SK-N-SH treated with all-trans-retinoic acid at 6 μM for 48 hours (cell line): ENCODE measurements around the gene MED27.
"Not testable (repeated sequence)": the region's sequence is repeated elsewhere in the genome, so short reads cannot be mapped to it uniquely, and the experiment has no call there.

Experiments used
- BACH2 ChIP-seq: fragments of 250-450 bp; sonication (Bioruptor Pico); IDR thresholded peaks from 2 replicates; pipeline ENCODE4 v1.9.0; 2021; ENCODE audit warnings: mild to moderate bottlenecking, borderline replicate concordance
- CSDC2 ChIP-seq: fragments of 250-450 bp; sonication (Bioruptor Pico); IDR thresholded peaks from 2 replicates; pipeline ENCODE4 v1.5.0; 2020; ENCODE audit warnings: mild to moderate bottlenecking, moderate library complexity
- GLIS3 ChIP-seq: fragments of 250-450 bp; sonication (Bioruptor Pico); IDR thresholded peaks from 2 replicates; pipeline ENCODE4 v1.5.0; 2020; ENCODE audit warnings: mild to moderate bottlenecking, moderate library complexity
- ISL1 ChIP-seq: fragments of 250-450 bp; sonication (Bioruptor Pico); IDR thresholded peaks from 2 replicates; pipeline ENCODE4 v2.1.2; 2022; ENCODE audit warnings: mild to moderate bottlenecking, moderate library complexity
- PATZ1 ChIP-seq: fragments of 250-450 bp; sonication (Bioruptor Pico); IDR thresholded peaks from 2 replicates; pipeline ENCODE4 v1.8.0; 2020; ENCODE audit warnings: mild to moderate bottlenecking, moderate library complexity, borderline replicate concordance
- POU6F1 ChIP-seq: fragments of 250-450 bp; sonication (Bioruptor Pico); IDR thresholded peaks from 2 replicates; pipeline ENCODE4 v1.8.0; 2021; ENCODE audit warnings: low read depth, mild to moderate bottlenecking, moderate library complexity, borderline replicate concordance
- PPARA ChIP-seq: fragments of 250-450 bp; sonication (Bioruptor Pico); IDR thresholded peaks from 2 replicates; pipeline ENCODE4 v1.5.0; 2020; ENCODE audit warnings: mild to moderate bottlenecking, borderline replicate concordance
- SNAI2 ChIP-seq: fragments of 250-450 bp; sonication (Bioruptor Pico); IDR thresholded peaks from 2 replicates; pipeline ENCODE4 v1.5.0; 2020; ENCODE audit warnings: mild to moderate bottlenecking, moderate library complexity
- TOX ChIP-seq: fragments of 250-450 bp; sonication (Bioruptor Pico); IDR thresholded peaks from 2 replicates; pipeline ENCODE4 v1.8.0; 2021; ENCODE audit warnings: mild to moderate bottlenecking, moderate library complexity, borderline replicate concordance
- ZFP3 ChIP-seq: fragments of 250-450 bp; sonication (Bioruptor Pico); IDR thresholded peaks from 2 replicates; pipeline ENCODE4 v1.5.0; 2020; ENCODE audit warnings: mild to moderate bottlenecking, moderate library complexity
- ZFP30 ChIP-seq: fragments of 450-650 bp; formaldehyde crosslinking; IDR thresholded peaks from 2 replicates; pipeline ENCODE4 v1.5.0; 2022; ENCODE audit warnings: mild to moderate bottlenecking, moderate library complexity
- ZNF565 ChIP-seq: fragments of 450-650 bp; formaldehyde crosslinking; conservative IDR thresholded peaks from 2 replicates; pipeline ENCODE4 v1.5.0; 2020; ENCODE audit warnings: low read depth, mild to moderate bottlenecking, moderate library complexity

GRCh38 chr9:132058226-132058625, 21.4 kb downstream of the MED27 start:
- not testable (repeated sequence) for TF ChIP-seq PATZ1 (CRISPR knock-in tag); ZNF565 (CRISPR knock-in tag); ZFP30; TOX (CRISPR knock-in tag); SNAI2 (CRISPR knock-in tag); PPARA (CRISPR knock-in tag); CSDC2 (CRISPR knock-in tag); ISL1 (CRISPR knock-in tag); BACH2; GLIS3 (CRISPR knock-in tag); ZFP3 (CRISPR knock-in tag); POU6F1 (CRISPR knock-in tag)
